NCI-H2029 (cell line): ENCODE data around the gene ZSCAN20.

Experiments
- DNase-seq: peaks from one replicate; lab custom pipeline; 2025; lab: John Stamatoyannopoulos, UW

Gene ZSCAN20

GRCh38 chr1:33443705-33444180 lies 28.7 kb upstream of the ZSCAN20 start:
- no peak for DNase-seq

GRCh38 chr1:33445108-33445507 lies 27.3 kb upstream of the ZSCAN20 start:
- no peak for DNase-seq

- no peak for DNase-seq
Observed at GRCh38 chr1:33446590-33446989, 25.9 kb upstream of the ZSCAN20 start.

- DNase-seq, result no peak
Observed at GRCh38 chr1:33454646-33455282, 17.7 kb upstream of the ZSCAN20 start.

GRCh38 chr1:33455539-33456501 lies 16.6 kb upstream of the ZSCAN20 start:
- peak; percentile 31 for DNase-seq

GRCh38 chr1:33456502-33456886 lies 16.0 kb upstream of the ZSCAN20 start:
- no peak for DNase-seq

- no peak for DNase-seq
Observed at GRCh38 chr1:33459691-33460090, 12.8 kb upstream of the ZSCAN20 start.

- no peak for DNase-seq
Observed at GRCh38 chr1:33460144-33460543, 12.3 kb upstream of the ZSCAN20 start.

GRCh38 chr1:33460947-33461629 lies 11.4 kb upstream of the ZSCAN20 start:
- no peak for DNase-seq

- DNase-seq, result no peak
Observed at GRCh38 chr1:33462405-33463164, 9.9 kb upstream of the ZSCAN20 start.

- DNase-seq, result no peak
Observed at GRCh38 chr1:33464552-33464951, 7.9 kb upstream of the ZSCAN20 start.

- no peak for DNase-seq
Observed at GRCh38 chr1:33465316-33465715, 7.1 kb upstream of the ZSCAN20 start.

- DNase-seq, result no peak
Observed at GRCh38 chr1:33466159-33466558, 6.3 kb upstream of the ZSCAN20 start.

- DNase-seq, result no peak
Observed at GRCh38 chr1:33468011-33468410, 4.4 kb upstream of the ZSCAN20 start.

GRCh38 chr1:33468531-33468930 lies 3.9 kb upstream of the ZSCAN20 start:
- no peak for DNase-seq

GRCh38 chr1:33468967-33469366 lies 3.5 kb upstream of the ZSCAN20 start:
- DNase-seq, result no peak

- DNase-seq, result no peak
Observed at GRCh38 chr1:33469691-33470090, 2.8 kb upstream of the ZSCAN20 start.

- DNase-seq, result peak; percentile 83
Observed at GRCh38 chr1:33470495-33471012, 1.9 kb upstream of the ZSCAN20 start.

- DNase-seq, result no peak
Observed at GRCh38 chr1:33471416-33471815, 1.0 kb upstream of the ZSCAN20 start.

GRCh38 chr1:33473900-33474299 lies 1.5 kb downstream of the ZSCAN20 start:
- no peak for DNase-seq

GRCh38 chr1:33477451-33477850 lies 5.0 kb downstream of the ZSCAN20 start:
- DNase-seq, result no peak

GRCh38 chr1:33482412-33482811 lies 10.0 kb downstream of the ZSCAN20 start:
- no peak for DNase-seq
